ENCODE data around the gene RABAC1. TPM values are rescaled to one million over a fixed set of nuclear protein-coding genes. Genes with fewer than 3 reads are reported as not detected.

The RABAC1 gene
- total and polyA plus RNA-seq, 2 experiments from 2014 or later: 151 to 270 TPM

GRCh38 chr19:41999071-41999877 is 40.2 kb upstream of the RABAC1 start:
- no peaks in the 10 kb centered on the region for H3K9me3 ChIP-seq (ENCODE audit: low read depth)
- peak in 1 of 2 donors; percentile 17 for DNase-seq (ENCODE audit: low read depth in 1 of 2, low spot score in 1 of 2)
- peaks cover 83% of the 10 kb centered on the region for H3K27me3 ChIP-seq
- H3K36me3 ChIP-seq: no peaks in the 10 kb centered on the region
- TF ChIP-seq CTCF (IDR thresholded peaks at IDR 0.05; ENCODE audit: low read depth, low read length): no peak
- peaks cover 6% of the 10 kb centered on the region for H3K4me1 ChIP-seq (ENCODE audit: low read depth)
- H3K4me3 ChIP-seq: no peak overlapping the region
- no peak overlapping the region for H3K27ac ChIP-seq

GRCh38 chr19:41998246-41999020 is 39.3 kb upstream of the RABAC1 start:
- H3K4me1 ChIP-seq (ENCODE audit: low read depth): peaks cover 6% of the 10 kb centered on the region
- no peak overlapping the region for H3K4me3 ChIP-seq
- peak; percentile 76 for TF ChIP-seq CTCF (IDR thresholded peaks at IDR 0.05; ENCODE audit: low read depth, low read length)
- DNase-seq (ENCODE audit: low read depth in 1 of 2, low spot score in 1 of 2): peak; percentile 45 to 83
- H3K27ac ChIP-seq: no peak overlapping the region
- no peaks in the 10 kb centered on the region for H3K36me3 ChIP-seq
- peaks cover 90% of the 10 kb centered on the region for H3K27me3 ChIP-seq
- H3K9me3 ChIP-seq (ENCODE audit: low read depth): no peaks in the 10 kb centered on the region

GRCh38 chr19:41997851-41998229 is 38.7 kb upstream of the RABAC1 start:
- no peaks in the 10 kb centered on the region for H3K9me3 ChIP-seq (ENCODE audit: low read depth)
- no peak for TF ChIP-seq CTCF (IDR thresholded peaks at IDR 0.05; ENCODE audit: low read depth, low read length)
- H3K4me1 ChIP-seq (ENCODE audit: low read depth): peaks cover 6% of the 10 kb centered on the region
- peaks cover 96% of the 10 kb centered on the region for H3K27me3 ChIP-seq
- H3K27ac ChIP-seq: no peak overlapping the region
- no peak overlapping the region for H3K4me3 ChIP-seq
- no peak for DNase-seq (ENCODE audit: low read depth in 1 of 2, low spot score in 1 of 2)
- no peaks in the 10 kb centered on the region for H3K36me3 ChIP-seq

GRCh38 chr19:41997121-41997850 is 38.2 kb upstream of the RABAC1 start:
- TF ChIP-seq CTCF (IDR thresholded peaks at IDR 0.05; ENCODE audit: low read depth, low read length): no peak
- H3K4me3 ChIP-seq: no peak overlapping the region
- H3K27me3 ChIP-seq: peaks cover 93% of the 10 kb centered on the region
- peak; percentile 47 to 86 for DNase-seq (ENCODE audit: low read depth in 1 of 2, low spot score in 1 of 2)
- H3K4me1 ChIP-seq (ENCODE audit: low read depth): peaks cover 6% of the 10 kb centered on the region
- no peak overlapping the region for H3K27ac ChIP-seq
- no peaks in the 10 kb centered on the region for H3K36me3 ChIP-seq
- H3K9me3 ChIP-seq (ENCODE audit: low read depth): no peaks in the 10 kb centered on the region

GRCh38 chr19:41995959-41996797 is 37.1 kb upstream of the RABAC1 start:
- no peak for DNase-seq (ENCODE audit: low read depth in 1 of 2, low spot score in 1 of 2)
- H3K27me3 ChIP-seq: peaks cover 83% of the 10 kb centered on the region

More at GRCh38 chr19:41995959-41996797, 37.1 kb upstream of the RABAC1 start:
- TF ChIP-seq CTCF (IDR thresholded peaks at IDR 0.05; ENCODE audit: low read depth, low read length): no peak
- H3K4me3 ChIP-seq: no peak overlapping the region
- H3K27ac ChIP-seq: no peak overlapping the region
- H3K9me3 ChIP-seq (ENCODE audit: low read depth): no peaks in the 10 kb centered on the region
- no peaks in the 10 kb centered on the region for H3K36me3 ChIP-seq
- peaks cover 6% of the 10 kb centered on the region for H3K4me1 ChIP-seq (ENCODE audit: low read depth)
